Epidermal melanocyte (primary cell): ENCODE measurements around the gene RXRB.
"Not testable (repeated sequence)": the region's sequence is repeated elsewhere in the genome, so short reads cannot be mapped to it uniquely, and the experiment has no call there.

Experiments
- DNase-seq: peaks from one replicate; pipeline ENCODE4 v3.0.0; 2011; ENCODE audit warnings: low spot score; ENCODE audit not compliant: insufficient read length

RXRB gene

GRCh38 chr6:33163540-33163939, 36.9 kb downstream of the RXRB start:
- no peak for DNase-seq

- peak; percentile 83 for DNase-seq
Observed at GRCh38 chr6:33161354-33162331, 38.8 kb downstream of the RXRB start.

- DNase-seq = peak; percentile 87
Observed at GRCh38 chr6:33160728-33161344, 39.6 kb downstream of the RXRB start.

GRCh38 chr6:33160096-33160495, 40.4 kb downstream of the RXRB start:
- DNase-seq = no peak

- no peak for DNase-seq
Observed at GRCh38 chr6:33156964-33157363, 43.5 kb downstream of the RXRB start.

GRCh38 chr6:33156561-33156960, 43.9 kb downstream of the RXRB start:
- no peak for DNase-seq

GRCh38 chr6:33154349-33154748, 46.1 kb downstream of the RXRB start:
- no peak for DNase-seq

GRCh38 chr6:33151050-33151449, 49.4 kb downstream of the RXRB start:
- no peak for DNase-seq

- not testable (repeated sequence) for DNase-seq
Observed at GRCh38 chr6:33150560-33150959, 49.9 kb downstream of the RXRB start.

- peak; percentile 49 for DNase-seq
Observed at GRCh38 chr6:33147807-33148666, 52.4 kb downstream of the RXRB start.

- DNase-seq = no peak
Observed at GRCh38 chr6:33144373-33144772, 56.1 kb downstream of the RXRB start.
